IMR-90 (cell line): ENCODE results near the gene ZNHIT2.

Experiments used
- CEBPB ChIP-seq: IDR thresholded peaks from 2 replicates; pipeline ENCODE4 v1.6.1; 2012; ENCODE audit warnings: low read depth, low read length, improper control_type of control experiment
- CHD1 ChIP-seq: IDR thresholded peaks from 2 replicates; pipeline ENCODE4 v1.6.1; 2012; ENCODE audit warnings: low read depth, low read length, improper control_type of control experiment
- MXI1 ChIP-seq: IDR thresholded peaks from 2 replicates; pipeline ENCODE4 v1.6.1; 2012; ENCODE audit warnings: low read depth, mild to moderate bottlenecking, low read length, moderate library complexity, borderline replicate concordance
- POLR2A ChIP-seq: IDR thresholded peaks from 2 replicates; pipeline ENCODE4 v1.6.1; 2012; ENCODE audit warnings: mild to moderate bottlenecking, low read depth, low read length
- RFX5 ChIP-seq: IDR thresholded peaks from 2 replicates; pipeline ENCODE4 v1.8.0; 2012; ENCODE audit warnings: low read depth, mild to moderate bottlenecking, low read length, moderate library complexity
- SMC3 ChIP-seq: fragments of 150-350 bp; IDR thresholded peaks from 2 replicates; pipeline ENCODE4 v1.6.1; 2016; ENCODE audit warnings: low read depth, mild to moderate bottlenecking, antibody characterized with exemption, low read length, moderate library complexity
- TF ChIP-seq, protein P1 (sequence below): fragments of 150-350 bp; IDR thresholded peaks from 2 replicates; pipeline ENCODE4 v1.6.1; 2016; ENCODE audit warnings: low read depth, mild to moderate bottlenecking, low read length, moderate library complexity, borderline replicate concordance
- TF ChIP-seq, protein P2 (sequence below): conservative IDR thresholded peaks from 2 replicates; pipeline ENCODE4 v1.5.1; 2012; ENCODE audit warnings: mild to moderate bottlenecking, low read depth, low read length, improper control_type of control experiment
- TF ChIP-seq, protein P3 (sequence below): fragments of 150-350 bp; IDR thresholded peaks from 2 replicates; pipeline ENCODE4 v1.6.1; 2017; ENCODE audit warnings: mild to moderate bottlenecking, antibody characterized with exemption, low read length, low read depth

DNA sequence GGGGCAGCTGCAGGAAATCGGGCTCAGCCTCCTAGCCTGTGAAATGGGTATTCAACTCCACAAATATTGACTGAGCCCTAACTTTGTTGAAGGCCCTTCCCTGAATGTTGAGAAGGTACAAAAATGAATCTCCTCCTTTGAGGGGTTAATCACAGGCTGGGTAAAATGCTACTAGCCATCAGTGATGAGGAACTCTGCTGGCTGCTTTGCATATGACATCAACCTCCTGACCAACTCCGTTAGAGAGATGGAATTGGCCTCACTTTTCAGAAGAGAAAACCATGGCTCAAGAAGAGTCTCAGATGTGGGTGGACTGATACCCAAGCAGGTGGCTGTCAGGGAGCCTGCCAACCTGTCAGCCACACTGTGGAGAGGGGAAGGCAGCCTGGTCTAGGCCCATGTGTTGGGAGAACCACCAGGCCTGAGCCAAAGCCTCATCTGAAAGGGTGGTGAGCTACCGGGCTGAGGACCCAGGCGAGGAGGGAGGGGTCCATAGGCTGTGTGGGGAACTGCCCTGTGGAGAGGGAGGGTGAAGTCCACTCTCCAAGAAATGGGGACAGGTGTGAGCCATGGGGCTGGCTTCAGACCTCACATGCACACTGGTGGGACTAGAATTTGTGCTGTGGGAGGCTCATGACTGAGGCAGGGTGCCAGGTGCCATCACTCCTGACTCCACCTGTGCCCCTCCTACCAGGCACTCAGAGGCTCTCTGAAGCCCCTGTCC lies 45.4 kb downstream of the ZNHIT2 start:
- TF ChIP-seq, protein P1, sequence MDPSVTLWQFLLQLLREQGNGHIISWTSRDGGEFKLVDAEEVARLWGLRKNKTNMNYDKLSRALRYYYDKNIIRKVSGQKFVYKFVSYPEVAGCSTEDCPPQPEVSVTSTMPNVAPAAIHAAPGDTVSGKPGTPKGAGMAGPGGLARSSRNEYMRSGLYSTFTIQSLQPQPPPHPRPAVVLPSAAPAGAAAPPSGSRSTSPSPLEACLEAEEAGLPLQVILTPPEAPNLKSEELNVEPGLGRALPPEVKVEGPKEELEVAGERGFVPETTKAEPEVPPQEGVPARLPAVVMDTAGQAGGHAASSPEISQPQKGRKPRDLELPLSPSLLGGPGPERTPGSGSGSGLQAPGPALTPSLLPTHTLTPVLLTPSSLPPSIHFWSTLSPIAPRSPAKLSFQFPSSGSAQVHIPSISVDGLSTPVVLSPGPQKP: no peak
- TF ChIP-seq, protein P2, sequence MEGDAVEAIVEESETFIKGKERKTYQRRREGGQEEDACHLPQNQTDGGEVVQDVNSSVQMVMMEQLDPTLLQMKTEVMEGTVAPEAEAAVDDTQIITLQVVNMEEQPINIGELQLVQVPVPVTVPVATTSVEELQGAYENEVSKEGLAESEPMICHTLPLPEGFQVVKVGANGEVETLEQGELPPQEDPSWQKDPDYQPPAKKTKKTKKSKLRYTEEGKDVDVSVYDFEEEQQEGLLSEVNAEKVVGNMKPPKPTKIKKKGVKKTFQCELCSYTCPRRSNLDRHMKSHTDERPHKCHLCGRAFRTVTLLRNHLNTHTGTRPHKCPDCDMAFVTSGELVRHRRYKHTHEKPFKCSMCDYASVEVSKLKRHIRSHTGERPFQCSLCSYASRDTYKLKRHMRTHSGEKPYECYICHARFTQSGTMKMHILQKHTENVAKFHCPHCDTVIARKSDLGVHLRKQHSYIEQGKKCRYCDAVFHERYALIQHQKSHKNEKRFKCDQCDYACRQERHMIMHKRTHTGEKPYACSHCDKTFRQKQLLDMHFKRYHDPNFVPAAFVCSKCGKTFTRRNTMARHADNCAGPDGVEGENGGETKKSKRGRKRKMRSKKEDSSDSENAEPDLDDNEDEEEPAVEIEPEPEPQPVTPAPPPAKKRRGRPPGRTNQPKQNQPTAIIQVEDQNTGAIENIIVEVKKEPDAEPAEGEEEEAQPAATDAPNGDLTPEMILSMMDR: no peak
- no peak for TF ChIP-seq SMC3
- TF ChIP-seq MXI1: no peak
- no peak for TF ChIP-seq POLR2A
- TF ChIP-seq RFX5: no peak
- no peak for TF ChIP-seq CHD1
- no peak for TF ChIP-seq CEBPB
- TF ChIP-seq, protein P3, sequence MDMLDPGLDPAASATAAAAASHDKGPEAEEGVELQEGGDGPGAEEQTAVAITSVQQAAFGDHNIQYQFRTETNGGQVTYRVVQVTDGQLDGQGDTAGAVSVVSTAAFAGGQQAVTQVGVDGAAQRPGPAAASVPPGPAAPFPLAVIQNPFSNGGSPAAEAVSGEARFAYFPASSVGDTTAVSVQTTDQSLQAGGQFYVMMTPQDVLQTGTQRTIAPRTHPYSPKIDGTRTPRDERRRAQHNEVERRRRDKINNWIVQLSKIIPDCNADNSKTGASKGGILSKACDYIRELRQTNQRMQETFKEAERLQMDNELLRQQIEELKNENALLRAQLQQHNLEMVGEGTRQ: no peak
